Skeletal muscle cell (primary cell): Measurements from ENCODE around the gene AP1M1.
A peak's percentile ranks its signal among the peaks of the same experiment; 100 is the strongest.
"Not testable (repeated sequence)": the region's sequence is repeated elsewhere in the genome, so short reads cannot be mapped to it uniquely, and the experiment has no call there.

Source experiments
- DNase-seq: peaks from one replicate; pipeline ENCODE4 v3.0.0-alpha.2; 2010; ENCODE audit warnings: low read depth
- H3K4me3 ChIP-seq: 2 replicates; pipeline ENCODE4 v1.5.1; 2011; ENCODE audit warnings: low read depth, mild to moderate bottlenecking, control low read depth, low read length, moderate library complexity

The AP1M1 gene

GRCh38 chr19:16284505-16284904 lies 86.8 kb downstream of the AP1M1 start:
- no peak overlapping the region for H3K4me3 ChIP-seq
- DNase-seq, result no peak

- DNase-seq, H3K4me3 ChIP-seq: not testable (repeated sequence)
Observed at GRCh38 chr19:16285079-16285478, 87.4 kb downstream of the AP1M1 start.

GRCh38 chr19:16285769-16286498 lies 88.2 kb downstream of the AP1M1 start:
- no peak for DNase-seq
- H3K4me3 ChIP-seq, result no peak overlapping the region

GRCh38 chr19:16288544-16288943 lies 90.8 kb downstream of the AP1M1 start:
- H3K4me3 ChIP-seq, result no peak overlapping the region
- DNase-seq, result no peak

- no peak overlapping the region for H3K4me3 ChIP-seq
- no peak for DNase-seq
Observed at GRCh38 chr19:16289594-16289993, 91.9 kb downstream of the AP1M1 start.

GRCh38 chr19:16290692-16291091 lies 93.0 kb downstream of the AP1M1 start:
- no peak overlapping the region for H3K4me3 ChIP-seq
- no peak for DNase-seq

GRCh38 chr19:16293118-16294091 lies 95.7 kb downstream of the AP1M1 start:
- H3K4me3 ChIP-seq, result peak overlapping the region; percentile 37
- DNase-seq, result peak; percentile 90

GRCh38 chr19:16295057-16295456 lies 97.3 kb downstream of the AP1M1 start:
- no peak overlapping the region for H3K4me3 ChIP-seq
- DNase-seq, result no peak
